Prostate gland (tissue), 2 donors: ENCODE data around the gene SULT4A1.

ENCODE experiments used
- CTCF ChIP-seq, 4 experiments: fragments of 200-600 bp in 2 of 4; fragments of 450-650 bp in 2 of 4; sonication (generic) in 2 of 4; IDR thresholded peaks; 1 replicate in 3 of 4; 2 replicates in 1 of 4; pipeline ENCODE4 v1.5.1; 2016 to 2019; ENCODE audit warnings: antibody characterized with exemption in 4 of 4, mild to moderate bottlenecking in 2 of 4, moderate library complexity in 2 of 4
- POLR2A ChIP-seq: fragments of 450-650 bp; IDR thresholded peaks from one replicate; pipeline ENCODE4 v1.6.1; 2016; ENCODE audit warnings: antibody characterized with exemption, mild to moderate bottlenecking

GRCh38 chr22:43802897-43803495 lies 59.3 kb downstream of the SULT4A1 start:
- no peak for TF ChIP-seq CTCF (IDR thresholded peaks at IDR 0.05)
- no peak for TF ChIP-seq POLR2A
